Ovary (tissue), 9 donors: ENCODE results near the gene SBNO2. TPM values are rescaled to one million over a fixed set of nuclear protein-coding genes. Genes with fewer than 3 reads are reported as not detected.

Experiments
- DNase-seq, 5 donors: peaks; one replicate each; pipeline ENCODE4 v3.0.0-alpha.2; 2019 to 2020
- H3K27ac ChIP-seq, 2 donors: fragments of 200-600 bp; one replicate each; pipeline versions ENCODE4 v1.5.1 to v1.8.0; 2019 to 2022
- H3K27me3 ChIP-seq: fragments of 200-600 bp; one replicate; pipeline ENCODE4 v1.8.0; 2022
- H3K36me3 ChIP-seq: fragments of 200-600 bp; sonication (generic); one replicate; pipeline ENCODE4 v1.5.1; 2019
- H3K4me1 ChIP-seq: one replicate; pipeline ENCODE4 v1.8.1; 2013; ENCODE audit warnings: mild to moderate bottlenecking, moderate library complexity; ENCODE audit not compliant: insufficient read depth
- H3K4me3 ChIP-seq: fragments of 200-600 bp; sonication (generic); one replicate; pipeline ENCODE4 v1.5.1; 2017
- H3K9me3 ChIP-seq, 2 donors: fragments of 200-600 bp in 1 of 2; sonication (generic) in 1 of 2; one replicate each; pipeline versions ENCODE4 v1.5.1 to v1.8.1; 2013 to 2019; ENCODE audit warnings: mild to moderate bottlenecking in 1 of 2, moderate library complexity in 1 of 2
- CTCF ChIP-seq, 3 donors: fragments of 450-650 bp in 2 of 3; fragments of 200-600 bp in 1 of 3; IDR thresholded peaks; one replicate each; pipeline versions ENCODE4 v1.5.1 to v1.8.0; 2016 to 2022; ENCODE audit warnings: antibody characterized with exemption in 3 of 3, mild to moderate bottlenecking in 1 of 3
- EP300 ChIP-seq: sonication (generic); formaldehyde crosslinking; IDR thresholded peaks from one replicate; pipeline ENCODE4 v1.6.1; 2017; ENCODE audit warnings: antibody characterized with exemption
- POLR2A ChIP-seq: fragments of 450-650 bp; IDR thresholded peaks from one replicate; pipeline ENCODE4 v1.6.1; 2017; ENCODE audit warnings: antibody characterized with exemption, mild to moderate bottlenecking, moderate library complexity
- WGBS, 3 donors: extraction: QIAGEN DNeasy Blood & Tissue Kit in 1 of 3; methylation state at CpG; one replicate each; pipeline versions ENCODE4 v1.1.5 to v1.1.7; 2013 to 2017; 5-methylcytosine and 5-hydroxymethylcytosine counted together
- intact Hi-C, 4 donors: fragments of 100-400 bp; cut with DNase I; formaldehyde crosslinking; loops; one replicate each; pipeline versions ENCODE4 v1.11.0 to v1.15.1; 2022 to 2023
- polyA plus RNA-seq, 2 donors: library from polyadenylated mRNA; stranded (reverse); fragments of 200-250 nt in 1 of 2; fragments of 350-450 nt in 1 of 2; fragmentation: Illumina TruSeq in 1 of 2; extraction: RNeasy Lipid Tissue Mini Kit (QIAGEN cat#74804) in 1 of 2; gene quantifications; one replicate each; pipeline ENCODE4 v1.2.3, GENCODE V29; 2013 to 2014
- total RNA-seq, 7 donors: library from RNA; depleted of rRNA in 2 of 7; stranded (reverse); fragments of >200 nt in 2 of 7; fragmentation: NEBNext Ultra II Directional in 3 of 7; extraction: Animal tissue kit (Norgen Biotek cat#: 25700) in 3 of 7; gene quantifications; one replicate each; pipeline versions ENCODE4 v1.1.0 to v1.2.4, GENCODE V29; 2016 to 2023
- donor health status: DM: no; HTN: no; CAD: no; lungs with moderate emphysema.
- donor health status: DM: no; HTN: no; CAD: no.
- donor health status: Bipolar disorder and iron deficiency.
- donor health status: DM: yes; HTN: yes; CAD: no.
- donor health status: DM: no; HTN: no; CAD: no.
- donor health status: DM: yes; HTN: yes; CAD: no.

The SBNO2 gene
- total and polyA plus RNA-seq, 9 donors: 6.1 to 92.6 (median 60.9) TPM

GRCh38 chr19:1068009-1069001 is 105.8 kb downstream of the SBNO2 start:
- H3K36me3 ChIP-seq: no peaks in the 10 kb centered on the region
- H3K27me3 ChIP-seq: peaks cover 20% of the 10 kb centered on the region
- DNase-seq: peak in 1 of 5 donors; percentile 44
- TF ChIP-seq CTCF (IDR thresholded peaks at IDR 0.05) (no peak), POLR2A (no peak), EP300 (no peak)
- intact Hi-C loops: no loop called here
- H3K9me3 ChIP-seq: no peaks in the 10 kb centered on the region
- WGBS, 3 donors: 59 to 67% (median 65%) methylated on average over 31 to 45 of the region's 45 CpGs
- H3K4me3 ChIP-seq: no peak overlapping the region
- H3K27ac ChIP-seq: no peak overlapping the region
- no peaks in the 10 kb centered on the region for H3K4me1 ChIP-seq

GRCh38 chr19:1067341-1067957 is 106.6 kb downstream of the SBNO2 start:
- intact Hi-C loops: no loop called here
- H3K9me3 ChIP-seq: no peaks in the 10 kb centered on the region
- peak overlapping the region; percentile 12 for H3K4me3 ChIP-seq
- H3K36me3 ChIP-seq: no peaks in the 10 kb centered on the region
- WGBS, 3 donors: 2 to 4% (median 2%) methylated on average over 37 to 38 of the region's 38 CpGs
- peaks cover 20% of the 10 kb centered on the region for H3K27me3 ChIP-seq
- no peak for TF ChIP-seq POLR2A
- TF ChIP-seq EP300: no peak
- no peak for TF ChIP-seq CTCF (IDR thresholded peaks at IDR 0.05)
- no peak overlapping the region for H3K27ac ChIP-seq
- H3K4me1 ChIP-seq: no peaks in the 10 kb centered on the region
- DNase-seq: peak in 1 of 5 donors; percentile 36

- Histone ChIP-seq H3K4me3 (peak within 1 kb of the TSS; percentile 12), H3K27me3 (peaks cover 20% of the 10 kb centered on the region), H3K27ac (no peak within 1 kb of the TSS), H3K36me3 (no peaks in the 10 kb centered on the region), H3K4me1 (no peaks in the 10 kb centered on the region), H3K9me3 (no peaks in the 10 kb centered on the region)
- no peak for DNase-seq
- WGBS, 3 donors: 4 to 6% (median 5%) methylated on average over 27 to 61 of the region's 61 CpGs
- intact Hi-C loops: no loop called here
- TF ChIP-seq CTCF (IDR thresholded peaks at IDR 0.05) (no peak), POLR2A (no peak), EP300 (no peak)
Measured at GRCh38 chr19:1066748-1067340, 107.2 kb downstream of the SBNO2 start, which contains the start of gene ARHGAP45. Gene ARHGAP45, plus strand, starts transcription at chr19:1067167. Its CDS starts 239 bp downstream, at chr19:1067406.

GRCh38 chr19:1066251-1066747 is 107.8 kb downstream of the SBNO2 start:
- DNase-seq: no peak
- Histone ChIP-seq H3K4me3 (no peak overlapping the region), H3K27me3 (peaks cover 20% of the 10 kb centered on the region), H3K4me1 (no peaks in the 10 kb centered on the region), H3K9me3 (no peaks in the 10 kb centered on the region), H3K27ac (no peak overlapping the region), H3K36me3 (no peaks in the 10 kb centered on the region)
- intact Hi-C loops: no loop called here
- TF ChIP-seq EP300: no peak
- no peak for TF ChIP-seq POLR2A
- TF ChIP-seq CTCF (IDR thresholded peaks at IDR 0.05): no peak
- WGBS, 3 donors: 26 to 36% (median 34%) methylated on average over 16 to 17 of the region's 17 CpGs
